GM10847 (cell line): ENCODE data around the gene GPC5.

Experiments used
- POLR2A ChIP-seq: IDR thresholded peaks from 2 replicates; pipeline ENCODE4 v1.6.1; 2011; ENCODE audit not compliant: insufficient read length; ENCODE audit errors: extremely low read depth

Gene GPC5

DNA sequence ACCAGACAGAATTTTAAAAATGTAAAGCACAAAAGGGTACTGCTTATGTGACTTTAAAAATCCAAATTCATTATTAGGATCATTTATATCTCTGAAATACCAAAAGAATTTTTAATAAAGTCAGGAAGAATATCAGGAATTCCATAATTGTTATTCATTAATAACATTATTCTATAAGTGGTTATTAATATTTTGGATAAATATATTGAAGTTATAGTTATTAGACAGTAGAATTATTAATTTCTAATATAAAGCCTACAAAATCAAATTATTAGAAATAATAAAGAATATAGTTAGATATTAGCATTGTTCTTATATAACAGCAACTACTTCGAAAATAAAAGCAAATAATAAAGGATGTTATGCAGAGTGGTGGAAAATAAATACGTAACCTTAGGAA is 105.8 kb downstream of the GPC5 start:
- TF ChIP-seq POLR2A = no peak

DNA sequence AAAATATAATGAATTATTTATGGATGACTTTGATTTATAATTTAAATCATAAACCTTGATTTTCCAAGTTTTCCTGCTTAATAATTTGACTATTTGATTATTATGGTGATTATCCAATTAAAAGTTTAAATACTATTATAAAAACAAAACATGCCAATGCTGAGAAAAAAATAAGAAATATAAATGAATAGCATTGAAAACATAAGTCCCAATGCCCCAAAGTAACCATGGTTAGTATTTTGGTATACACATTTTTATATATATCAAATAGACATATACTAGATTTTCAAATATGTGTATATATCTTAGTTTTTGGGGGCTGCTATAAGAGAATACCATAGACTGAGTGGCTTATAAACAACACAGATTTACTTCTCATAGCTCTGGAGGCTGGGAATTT is 108.3 kb downstream of the GPC5 start:
- no peak for TF ChIP-seq POLR2A

DNA sequence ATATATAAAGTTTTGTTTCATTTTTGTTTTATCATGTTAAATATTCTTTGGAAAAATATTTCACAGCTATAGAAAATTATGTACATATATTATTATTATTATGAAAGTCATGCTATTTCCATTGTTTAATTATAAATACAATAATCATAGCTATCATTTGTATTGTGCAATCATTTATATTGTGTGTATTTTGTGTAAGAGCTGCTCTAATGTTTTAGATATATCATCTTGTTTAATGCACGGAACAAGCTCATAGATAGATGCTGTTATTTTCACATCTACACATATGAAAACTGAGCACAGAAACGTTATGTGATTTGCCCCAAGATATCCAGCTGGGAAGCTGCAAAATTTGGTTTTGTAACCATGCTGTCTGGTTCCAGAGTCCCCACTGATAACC is 111.6 kb downstream of the GPC5 start:
- no peak for TF ChIP-seq POLR2A

- no peak for TF ChIP-seq POLR2A
Observed at GRCh38 chr13:91513790-91514189, 115.4 kb downstream of the GPC5 start.

- no peak for TF ChIP-seq POLR2A
Observed at GRCh38 chr13:91516799-91517198, 118.4 kb downstream of the GPC5 start.

DNA sequence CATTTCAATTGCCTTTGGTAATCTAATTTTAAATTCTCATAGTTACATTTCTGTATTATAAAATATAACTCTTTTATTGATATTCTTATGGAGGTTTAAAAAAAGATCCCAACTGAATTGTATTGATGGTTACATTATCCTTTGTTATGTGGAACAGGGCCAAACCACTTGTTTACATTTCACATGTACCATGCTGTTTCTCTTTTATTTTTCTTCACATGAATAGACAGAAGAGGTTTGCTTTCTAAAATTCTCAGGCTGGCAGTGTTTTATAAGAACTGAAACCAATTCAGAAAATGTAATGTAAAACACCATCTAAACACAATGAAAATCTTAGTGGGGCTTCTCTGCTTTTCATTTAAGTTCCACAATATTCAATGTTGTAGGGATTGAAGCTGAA is 122.5 kb downstream of the GPC5 start:
- no peak for TF ChIP-seq POLR2A

DNA sequence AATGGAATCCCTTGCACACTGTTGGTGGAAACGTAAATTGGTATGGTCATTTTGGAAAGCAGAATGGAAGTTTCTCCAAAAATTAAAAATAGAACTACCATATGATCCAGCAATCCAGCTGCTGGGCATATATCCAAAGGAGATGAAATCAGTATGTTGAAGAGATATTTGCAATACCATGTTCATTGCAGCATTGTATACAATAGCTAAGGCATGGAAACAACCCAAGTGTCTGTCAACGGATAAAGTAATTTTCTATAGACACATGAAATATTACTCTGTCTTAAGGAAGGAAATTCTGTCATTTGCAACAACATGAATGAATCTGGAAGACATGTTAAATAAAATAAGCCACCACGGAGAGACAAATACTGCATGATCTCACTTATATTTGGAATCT is 124.7 kb downstream of the GPC5 start:
- TF ChIP-seq POLR2A = no peak

GRCh38 chr13:91526543-91527033 is 128.2 kb downstream of the GPC5 start:
- no peak for TF ChIP-seq POLR2A

DNA sequence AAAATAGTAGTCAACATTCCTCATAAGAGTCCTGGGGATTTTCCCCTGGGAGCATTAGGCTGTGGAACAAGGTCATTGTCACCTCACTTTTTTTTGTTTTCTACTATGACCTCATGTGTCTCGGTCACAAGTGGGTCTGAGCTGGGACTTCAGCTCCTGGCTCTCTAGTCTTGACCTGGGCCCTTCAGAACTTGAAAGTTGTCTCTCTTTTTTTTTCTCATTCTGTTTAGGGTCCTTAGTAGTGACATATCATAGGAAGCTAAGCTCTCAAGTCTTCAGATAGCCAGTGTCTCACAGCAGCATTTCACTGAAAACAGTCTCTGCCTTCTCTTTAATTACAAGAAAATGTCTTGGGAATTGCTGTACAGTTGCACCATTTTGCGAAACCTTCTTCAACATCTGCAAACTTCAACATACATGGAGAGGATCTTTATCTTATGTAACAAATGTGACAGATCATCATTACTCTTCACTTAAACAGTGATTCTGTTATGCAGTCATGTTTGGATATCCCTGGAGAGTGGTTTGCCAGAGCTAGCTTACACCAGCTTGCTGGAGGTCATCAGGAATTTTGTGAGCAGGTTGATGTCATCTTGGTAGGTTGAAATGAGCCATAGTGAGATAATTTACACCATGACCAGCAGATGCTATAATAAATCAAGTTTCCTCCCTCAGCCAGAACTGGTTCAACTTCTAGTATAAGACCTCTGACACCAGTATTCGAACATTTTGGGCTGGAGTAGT is 131.5 kb downstream of the GPC5 start:
- no peak for TF ChIP-seq POLR2A

DNA sequence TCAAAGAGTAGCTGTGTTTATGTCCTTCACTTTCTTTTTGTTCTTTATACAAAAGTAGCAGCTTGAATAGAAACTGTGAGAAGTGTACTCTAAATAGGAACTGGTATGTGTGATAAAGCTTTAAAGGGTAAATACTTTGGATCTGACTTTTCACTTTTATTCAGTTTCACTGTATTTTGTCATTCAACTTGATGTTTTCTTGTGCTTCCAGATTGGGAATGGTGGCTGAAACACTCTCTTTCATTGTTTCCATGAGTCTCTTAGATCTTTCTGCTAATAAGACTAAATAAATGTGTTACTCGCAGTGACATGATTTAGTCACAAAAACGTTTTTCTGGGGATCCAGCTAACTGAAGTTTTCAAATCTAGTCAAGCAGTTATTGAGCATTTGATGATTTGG is 133.2 kb downstream of the GPC5 start:
- no peak for TF ChIP-seq POLR2A

DNA sequence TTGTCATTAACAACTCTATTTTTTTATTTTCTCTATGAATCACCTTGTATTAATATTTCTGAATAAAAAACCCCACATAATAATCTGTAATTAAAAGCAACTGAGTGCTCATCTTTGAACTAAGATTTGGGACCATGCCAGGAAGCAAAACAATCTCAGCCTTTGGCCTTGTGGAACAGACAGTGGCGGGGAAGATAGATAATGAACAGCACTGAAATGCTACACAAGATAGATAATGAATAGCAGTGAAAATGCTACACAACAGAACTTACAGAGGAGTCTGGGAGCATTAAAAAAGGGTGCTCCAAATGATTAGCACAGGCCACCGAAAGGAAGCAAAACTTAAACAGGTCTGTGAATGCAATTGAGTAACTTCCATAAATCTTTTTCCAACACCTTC is 134.9 kb downstream of the GPC5 start:
- no peak for TF ChIP-seq POLR2A

GRCh38 chr13:91534996-91535395 is 136.6 kb downstream of the GPC5 start:
- no peak for TF ChIP-seq POLR2A

DNA sequence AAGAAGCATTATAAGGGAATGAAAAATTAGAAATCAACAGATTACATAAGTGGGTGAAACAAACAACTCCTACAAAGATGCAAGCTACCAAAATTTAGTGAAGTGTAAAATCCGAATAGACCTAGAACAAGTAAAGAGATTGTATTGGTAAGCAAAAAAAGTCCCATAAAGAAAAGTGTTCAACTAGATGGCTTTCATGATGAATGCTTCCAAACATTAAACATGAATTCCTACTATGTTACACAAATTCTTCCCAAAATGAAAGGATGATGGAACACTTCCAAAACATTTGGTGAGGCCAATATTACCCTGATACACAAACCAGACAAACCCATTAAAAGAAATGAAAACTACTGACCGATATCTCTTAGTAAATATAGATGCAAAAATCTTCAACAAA is 139.0 kb downstream of the GPC5 start:
- no peak for TF ChIP-seq POLR2A

- no peak for TF ChIP-seq POLR2A
Observed at GRCh38 chr13:91539286-91540157, 141.1 kb downstream of the GPC5 start.

GRCh38 chr13:91540158-91540736 is 141.8 kb downstream of the GPC5 start:
- no peak for TF ChIP-seq POLR2A

DNA sequence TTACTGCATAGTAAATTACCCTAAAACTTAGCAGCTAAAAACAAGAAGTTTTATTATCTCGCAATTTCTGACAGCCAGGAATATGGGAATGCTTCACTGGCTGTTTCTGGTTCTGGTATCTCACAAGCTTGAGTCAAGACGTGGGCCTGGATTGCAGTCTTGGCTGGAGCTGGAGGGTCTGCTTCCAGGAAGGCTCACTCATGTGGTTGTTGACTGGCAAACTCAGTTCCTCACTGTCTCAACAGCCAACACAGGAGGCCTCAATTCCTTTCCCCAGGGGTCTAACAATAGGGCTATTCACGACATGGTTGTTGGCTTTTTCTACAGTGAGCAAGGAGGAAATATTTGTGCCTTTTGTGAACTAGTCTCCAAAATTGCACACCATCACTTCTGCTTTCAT is 146.3 kb downstream of the GPC5 start:
- TF ChIP-seq POLR2A = no peak
